ENCODE measurements around the gene PLCL1.

DNA sequence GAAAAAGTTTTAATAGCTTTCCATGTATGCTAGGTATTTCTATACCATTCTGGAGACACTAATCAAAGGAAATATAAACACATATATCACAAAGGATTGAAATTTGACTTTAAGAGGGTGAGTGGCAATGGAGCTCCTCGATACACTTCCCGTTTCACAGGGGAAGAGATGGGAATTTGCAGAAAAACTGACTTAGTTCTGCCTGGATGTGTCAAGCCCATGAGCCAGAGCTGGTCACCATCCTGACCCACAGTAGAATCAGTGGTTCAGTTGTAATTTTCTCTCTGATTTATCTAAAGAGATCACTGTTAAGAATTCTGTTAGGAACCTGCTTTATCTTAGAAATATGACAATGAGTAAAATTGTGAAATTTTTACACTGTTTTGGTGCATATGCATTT, 34.2 kb downstream of the PLCL1 start:
- TF ChIP-seq, protein P1, sequence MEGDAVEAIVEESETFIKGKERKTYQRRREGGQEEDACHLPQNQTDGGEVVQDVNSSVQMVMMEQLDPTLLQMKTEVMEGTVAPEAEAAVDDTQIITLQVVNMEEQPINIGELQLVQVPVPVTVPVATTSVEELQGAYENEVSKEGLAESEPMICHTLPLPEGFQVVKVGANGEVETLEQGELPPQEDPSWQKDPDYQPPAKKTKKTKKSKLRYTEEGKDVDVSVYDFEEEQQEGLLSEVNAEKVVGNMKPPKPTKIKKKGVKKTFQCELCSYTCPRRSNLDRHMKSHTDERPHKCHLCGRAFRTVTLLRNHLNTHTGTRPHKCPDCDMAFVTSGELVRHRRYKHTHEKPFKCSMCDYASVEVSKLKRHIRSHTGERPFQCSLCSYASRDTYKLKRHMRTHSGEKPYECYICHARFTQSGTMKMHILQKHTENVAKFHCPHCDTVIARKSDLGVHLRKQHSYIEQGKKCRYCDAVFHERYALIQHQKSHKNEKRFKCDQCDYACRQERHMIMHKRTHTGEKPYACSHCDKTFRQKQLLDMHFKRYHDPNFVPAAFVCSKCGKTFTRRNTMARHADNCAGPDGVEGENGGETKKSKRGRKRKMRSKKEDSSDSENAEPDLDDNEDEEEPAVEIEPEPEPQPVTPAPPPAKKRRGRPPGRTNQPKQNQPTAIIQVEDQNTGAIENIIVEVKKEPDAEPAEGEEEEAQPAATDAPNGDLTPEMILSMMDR (IDR thresholded peaks at IDR 0.05), result no peak
- no peak for TF ChIP-seq POLR2A (IDR thresholded peaks at IDR 0.05)

All from esophagus squamous epithelium (tissue), 4 donors.